Muscle of leg (tissue), 11 donors: ENCODE data around the gene SBNO2. TPM values are rescaled to one million over a fixed set of nuclear protein-coding genes. Genes with fewer than 3 reads are reported as not detected.

Source experiments
- DNase-seq: peaks from one replicate; pipeline ENCODE4 v3.0.0; 2013
- H3K27ac ChIP-seq: one replicate; pipeline ENCODE4 v1.5.1; 2013; ENCODE audit warnings: mild to moderate bottlenecking, low read length, control low read depth
- H3K27me3 ChIP-seq: one replicate; pipeline ENCODE4 v1.6.1; 2013; ENCODE audit warnings: low read length; ENCODE audit not compliant: control insufficient read depth, insufficient read depth
- H3K36me3 ChIP-seq: one replicate; pipeline ENCODE4 v1.6.1; 2013; ENCODE audit warnings: low read length; ENCODE audit not compliant: control insufficient read depth, insufficient read depth
- H3K4me1 ChIP-seq: one replicate; pipeline ENCODE4 v1.6.1; 2013; ENCODE audit warnings: low read length; ENCODE audit not compliant: control insufficient read depth, insufficient read depth
- H3K4me3 ChIP-seq: one replicate; pipeline ENCODE4 v1.5.1; 2013; ENCODE audit warnings: low read length, control low read depth
- H3K9me3 ChIP-seq: replicated peaks from 2 replicates; pipeline ENCODE4 v1.6.1; 2013; ENCODE audit warnings: low read depth, low read length; ENCODE audit not compliant: control insufficient read depth
- whole genome bisulfite sequencing: methylation state at CpG from one replicate; pipeline ENCODE4 v1.1.5; 2013; ENCODE audit warnings: missing lambda C conversion rate; ENCODE audit not compliant: insufficient coverage; 5-methylcytosine and 5-hydroxymethylcytosine counted together
- polyA plus RNA-seq, 8 donors: library from polyadenylated mRNA; unstranded; fragments of 120-200 nt; gene quantifications; one replicate each; pipeline versions ENCODE4 v1.2.1 to v1.2.3, GENCODE V29; 2013; ENCODE audit warnings: inconsistent platforms in 1 of 8, low replicate concordance in 1 of 8; ENCODE audit not compliant: insufficient read length in 8 of 8, insufficient read depth in 1 of 8
- total RNA-seq: library from RNA; stranded (reverse); fragments of 120-200 nt; gene quantifications from one replicate; pipeline ENCODE4 v1.2.4, GENCODE V29; 2013

SBNO2 gene
- total and polyA plus RNA-seq, 9 donors: 7.4 to 16.7 (median 12.2) TPM

GRCh38 chr19:1125601-1126467 is 48.2 kb downstream of the SBNO2 start:
- no peak for DNase-seq
- Histone ChIP-seq H3K36me3 (peaks cover 63% of the 10 kb centered on the region), H3K4me1 (peaks cover 3% of the 10 kb centered on the region), H3K4me3 (no peak overlapping the region), H3K9me3 (no peaks in the 10 kb centered on the region), H3K27ac (no peak overlapping the region), H3K27me3 (no peaks in the 10 kb centered on the region)
- WGBS: 86% methylated on average over 17 of the region's 33 CpGs

GRCh38 chr19:1123885-1124677 is 50.0 kb downstream of the SBNO2 start:
- H3K27me3 ChIP-seq: no peaks in the 10 kb centered on the region
- no peak overlapping the region for H3K27ac ChIP-seq
- peaks cover 80% of the 10 kb centered on the region for H3K36me3 ChIP-seq
- no peaks in the 10 kb centered on the region for H3K9me3 ChIP-seq
- 85% methylated on average over 21 of the region's 23 CpGs for WGBS
- DNase-seq: no peak
- no peaks in the 10 kb centered on the region for H3K4me1 ChIP-seq
- H3K4me3 ChIP-seq: no peak overlapping the region

GRCh38 chr19:1123381-1123780 is 50.7 kb downstream of the SBNO2 start:
- WGBS: 93% methylated on average over 19 of the region's 20 CpGs
- Histone ChIP-seq H3K27ac (no peak overlapping the region), H3K27me3 (no peaks in the 10 kb centered on the region), H3K36me3 (peaks cover 87% of the 10 kb centered on the region), H3K4me1 (no peaks in the 10 kb centered on the region), H3K9me3 (no peaks in the 10 kb centered on the region), H3K4me3 (no peak overlapping the region)
- no peak for DNase-seq

- peaks cover 88% of the 10 kb centered on the region for H3K36me3 ChIP-seq
- H3K27ac ChIP-seq: no peak overlapping the region
- H3K9me3 ChIP-seq: no peaks in the 10 kb centered on the region
- H3K4me1 ChIP-seq: no peaks in the 10 kb centered on the region
- no peak overlapping the region for H3K4me3 ChIP-seq
- 56% methylated on average over 18 of the region's 21 CpGs for WGBS
- DNase-seq: no peak
- H3K27me3 ChIP-seq: no peaks in the 10 kb centered on the region
Observed at GRCh38 chr19:1122972-1123363, 51.1 kb downstream of the SBNO2 start.

GRCh38 chr19:1122021-1122971 is 51.8 kb downstream of the SBNO2 start:
- DNase-seq: no peak
- WGBS: 93% methylated on average over 30 of the region's 63 CpGs
- no peak overlapping the region for H3K27ac ChIP-seq
- H3K9me3 ChIP-seq: no peaks in the 10 kb centered on the region
- no peak overlapping the region for H3K4me3 ChIP-seq
- no peaks in the 10 kb centered on the region for H3K4me1 ChIP-seq
- no peaks in the 10 kb centered on the region for H3K27me3 ChIP-seq
- peaks cover 89% of the 10 kb centered on the region for H3K36me3 ChIP-seq

DNA sequence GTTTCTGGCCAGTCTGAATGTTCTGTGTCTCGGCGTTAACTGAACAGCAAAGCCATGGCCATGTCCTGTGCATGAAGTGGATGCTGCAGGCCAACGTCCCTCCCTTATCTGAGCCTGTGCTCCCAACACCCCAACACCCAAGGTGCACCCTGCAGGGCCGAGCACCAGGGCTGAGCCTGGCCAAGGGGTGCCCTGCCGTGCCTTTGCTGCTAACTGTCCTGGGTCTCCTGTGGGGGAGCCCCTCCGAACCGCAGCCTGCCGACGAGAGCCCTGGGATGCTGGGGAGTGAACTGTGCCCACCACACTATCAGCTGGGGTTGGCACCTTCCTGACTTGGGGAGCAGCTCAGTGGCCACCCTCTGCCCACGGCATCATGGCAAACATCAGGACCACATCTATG is 52.7 kb downstream of the SBNO2 start:
- Histone ChIP-seq H3K4me3 (no peak overlapping the region), H3K4me1 (no peaks in the 10 kb centered on the region), H3K9me3 (no peaks in the 10 kb centered on the region), H3K36me3 (peaks cover 89% of the 10 kb centered on the region), H3K27ac (no peak overlapping the region), H3K27me3 (no peaks in the 10 kb centered on the region)
- no peak for DNase-seq
- 90% methylated on average over 9 of the region's 10 CpGs for WGBS

GRCh38 chr19:1119475-1120217 is 54.4 kb downstream of the SBNO2 start:
- no peaks in the 10 kb centered on the region for H3K4me1 ChIP-seq
- H3K27ac ChIP-seq: no peak overlapping the region
- H3K9me3 ChIP-seq: no peaks in the 10 kb centered on the region
- DNase-seq: no peak
- H3K4me3 ChIP-seq: no peak overlapping the region
- peaks cover 83% of the 10 kb centered on the region for H3K36me3 ChIP-seq
- WGBS: 88% methylated on average over 39 of the region's 50 CpGs
- H3K27me3 ChIP-seq: no peaks in the 10 kb centered on the region

GRCh38 chr19:1118999-1119398 is 55.1 kb downstream of the SBNO2 start:
- no peak overlapping the region for H3K27ac ChIP-seq
- H3K36me3 ChIP-seq: peaks cover 81% of the 10 kb centered on the region
- 90% methylated on average over 34 of the region's 34 CpGs for WGBS

DNA sequence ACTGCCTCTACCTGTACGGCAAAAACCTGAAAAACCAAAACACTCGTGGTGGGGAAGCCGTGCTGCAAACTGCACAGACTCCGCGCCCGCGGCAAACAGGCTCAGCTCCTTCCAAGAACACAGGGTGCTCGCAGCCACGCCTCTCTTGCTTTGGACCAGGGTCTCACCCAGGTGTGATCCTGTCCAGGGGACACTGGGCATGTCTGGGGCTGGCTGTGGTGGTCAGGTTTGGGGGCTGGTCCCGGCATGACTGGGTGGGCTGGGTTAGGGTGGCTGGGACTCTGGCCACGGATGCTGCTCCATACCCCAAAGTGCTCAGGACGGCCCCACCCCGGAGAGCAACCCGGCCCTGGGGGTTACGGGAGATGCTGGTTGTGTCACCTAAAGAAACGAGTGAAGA is 56.4 kb downstream of the SBNO2 start:
- no peak overlapping the region for H3K27ac ChIP-seq
- DNase-seq: no peak
- no peak overlapping the region for H3K4me3 ChIP-seq
- peaks cover 72% of the 10 kb centered on the region for H3K36me3 ChIP-seq
- H3K4me1 ChIP-seq: peaks cover 14% of the 10 kb centered on the region
- H3K9me3 ChIP-seq: no peaks in the 10 kb centered on the region
- H3K27me3 ChIP-seq: no peaks in the 10 kb centered on the region
- WGBS: 94% methylated on average over 14 of the region's 16 CpGs

More at GRCh38 chr19:1118999-1119398, 55.1 kb downstream of the SBNO2 start:
- DNase-seq: no peak
- H3K4me1 ChIP-seq: peaks cover 2% of the 10 kb centered on the region
- no peaks in the 10 kb centered on the region for H3K9me3 ChIP-seq
- H3K4me3 ChIP-seq: no peak overlapping the region
- H3K27me3 ChIP-seq: no peaks in the 10 kb centered on the region
